Heart left ventricle (tissue), 16 donors: ENCODE data around the gene CHST9. TPM values are rescaled to one million over a fixed set of nuclear protein-coding genes. Genes with fewer than 3 reads are reported as not detected.

Source experiments
- ATAC-seq, 4 donors: fragments of 200-7000 bp; cut with Tn5 transposase; one replicate each; pipeline ENCODE4 v1.9.1; 2020 to 2022; ENCODE audit warnings: moderate library complexity in 4 of 4, mild to moderate bottlenecking in 3 of 4, moderate number of reproducible peaks in 1 of 4
- DNase-seq, 5 donors: peaks; one replicate each; pipeline ENCODE4 v3.0.0-alpha.2; 2020
- H3K27ac ChIP-seq, 12 donors: fragments of 200-600 bp; sonication (generic) in 4 of 12; one replicate each; pipeline versions ENCODE4 v1.5.0 to v1.8.0; 2016 to 2022; ENCODE audit warnings: mild to moderate bottlenecking in 2 of 12
- H3K27me3 ChIP-seq, 9 donors: fragments of 200-600 bp; sonication (generic) in 2 of 9; one replicate each; pipeline versions ENCODE4 v1.5.1 to v1.8.0; 2016 to 2022; ENCODE audit warnings: mild to moderate bottlenecking in 3 of 9
- H3K36me3 ChIP-seq, 9 donors: fragments of 200-600 bp; sonication (generic) in 2 of 9; one replicate each; pipeline versions ENCODE4 v1.5.0 to v1.8.0; 2018 to 2022; ENCODE audit warnings: mild to moderate bottlenecking in 2 of 9
- H3K4me1 ChIP-seq, 12 donors: fragments of 200-600 bp; sonication (generic) in 4 of 12; one replicate each; pipeline versions ENCODE4 v1.5.0 to v1.8.0; 2016 to 2022; ENCODE audit warnings: mild to moderate bottlenecking in 3 of 12
- H3K4me3 ChIP-seq, 12 donors: fragments of 200-600 bp; sonication (generic) in 4 of 12; one replicate each; pipeline versions ENCODE4 v1.5.0 to v1.8.0; 2017 to 2022; ENCODE audit warnings: mild to moderate bottlenecking in 9 of 12, moderate library complexity in 4 of 12
- H3K9me3 ChIP-seq, 12 donors: fragments of 200-600 bp; sonication (generic) in 4 of 12; one replicate each; pipeline versions ENCODE4 v1.5.0 to v1.8.0; 2016 to 2022; ENCODE audit warnings: mild to moderate bottlenecking in 1 of 12
- CTCF ChIP-seq, 12 donors: fragments of 200-600 bp; sonication (generic) in 4 of 12; IDR thresholded peaks; one replicate each; pipeline versions ENCODE4 v1.5.0 to v1.8.0; 2018 to 2022; ENCODE audit warnings: antibody characterized with exemption in 12 of 12, mild to moderate bottlenecking in 5 of 12
- POLR2A ChIP-seq, 2 donors: fragments of 450-650 bp; IDR thresholded peaks; one replicate each; pipeline ENCODE4 v1.6.1; 2017; ENCODE audit warnings: antibody characterized with exemption in 2 of 2, mild to moderate bottlenecking in 2 of 2, moderate library complexity in 2 of 2
- WGBS, 4 donors: extraction: QIAGEN DNeasy Blood & Tissue Kit in 2 of 4; methylation state at CpG; one replicate each; pipeline versions ENCODE4 v1.1.5 to v1.1.7; 2013 to 2018; 5-methylcytosine and 5-hydroxymethylcytosine counted together
- intact Hi-C, 10 donors: fragments of 100-400 bp; cut with DNase I; formaldehyde crosslinking; loops; one replicate each; pipeline versions ENCODE4 v1.11.1 to v1.14.2; 2022
- polyA plus RNA-seq, 2 donors: library from polyadenylated mRNA; stranded (reverse); fragments of 200-250 nt; gene quantifications; one replicate each; pipeline ENCODE4 v1.2.3, GENCODE V29; 2013
- total RNA-seq, 9 donors: library from RNA; depleted of rRNA in 2 of 9; stranded (reverse); fragments of >200 nt in 2 of 9; fragmentation: NEBNext Ultra II Directional in 3 of 9; extraction: Animal tissue kit (Norgen Biotek cat#: 25700) in 3 of 9; gene quantifications; one replicate each; pipeline versions ENCODE4 v1.1.0 to v1.2.4, GENCODE V29; 2016 to 2023
- donor health status: ischemic (EF 13 %, LVEDD 7.1; RV severe dilation, severe dysfunction).
- donor health status: healthy with polysubstance abuse.
- donor health status: DM: no; HTN: yes; CAD: no.
- donor health status: DM: no; HTN: no; CAD: no.
- donor health status: ischemic (EF 25% LVEDD 6.9; RV normal size, moderate dysfunction).
- donor health status: ischemic (EF 25% LVEDD 5.7; RV mildly dilated, moderate dysfunction).
- donor health status: healthy.
- donor health status: DM: yes; HTN: yes; CAD: no.
- donor health status: ischemic (EF 35%, LVEDD 5.7; RV mildly dilated, moderate dysfunction).
- donor health status: nonischemic (EF 11% LVEDD 7.7; RV severe dilation, severe dysfunction).
- donor health status: DM: yes; HTN: yes; CAD: no.
- donor health status: PGD.
- donor health status: ischemic (EF 29% LVEDD 5.4; RV normal size, mild dysfunction).
- donor health status: nonischemic (EF 23%, LVEDD 6.1; RV moderate dilation, normal function).

CHST9 gene
- total and polyA plus RNA-seq, 11 donors, result 0.03 to 20.2 (median 4.1) TPM

- Histone ChIP-seq H3K9me3 (no peaks in the 10 kb centered on the region), H3K27ac (no peak overlapping the region), H3K4me3 (no peak overlapping the region), H3K4me1 (peaks cover 0 to 2% (median 0%) of the 10 kb centered on the region in 12 donors), H3K36me3 (no peaks in the 10 kb centered on the region), H3K27me3 (no peaks in the 10 kb centered on the region)
- no peak for TF ChIP-seq POLR2A (IDR thresholded peaks at IDR 0.05)
- peak in 8 of 12 donors; percentile 9 to 33 (median 22) for TF ChIP-seq CTCF (IDR thresholded peaks at IDR 0.05)
- intact Hi-C loops, result loop anchor here in 9 of 10 donors (2.0 to 10.0 kb wide), 6 partner anchors 61 to 381 kb away; no protein-coding TSS in a partner anchor
- 16 to 25% (median 20%) methylated on average over 1 of the region's 1 CpG for WGBS, 4 donors
- DNase-seq (no peak), ATAC-seq (no peak)
Measured at GRCh38 chr18:27005589-27005988, 179.5 kb downstream of the CHST9 start.

- Histone ChIP-seq H3K36me3 (no peaks in the 10 kb centered on the region), H3K4me3 (no peak overlapping the region), H3K4me1 (peaks cover 0 to 2% (median 0%) of the 10 kb centered on the region in 12 donors), H3K9me3 (no peaks in the 10 kb centered on the region), H3K27ac (no peak overlapping the region), H3K27me3 (no peaks in the 10 kb centered on the region)
- ATAC-seq, result no peak
- intact Hi-C loops, result loop anchor here in 8 of 10 donors (2.0 to 10.0 kb wide), 6 partner anchors 59 to 379 kb away; no protein-coding TSS in a partner anchor
- DNase-seq, result no peak
- WGBS, 4 donors, result 55 to 68% (median 59%) methylated on average over 9 of the region's 9 CpGs
- peak in 9 of 12 donors; percentile 30 to 55 (median 42) for TF ChIP-seq CTCF (IDR thresholded peaks at IDR 0.05)
- TF ChIP-seq POLR2A (IDR thresholded peaks at IDR 0.05), result no peak
Measured at GRCh38 chr18:27004056-27004829, 180.9 kb downstream of the CHST9 start.

- no peak overlapping the region for H3K4me3 ChIP-seq
- no peaks in the 10 kb centered on the region for H3K36me3 ChIP-seq
- ATAC-seq (no peak), DNase-seq (no peak)
- peaks cover 0 to 1% (median 0%) of the 10 kb centered on the region in 12 donors for H3K4me1 ChIP-seq
- TF ChIP-seq POLR2A (IDR thresholded peaks at IDR 0.05), result no peak
- TF ChIP-seq CTCF (IDR thresholded peaks at IDR 0.05), result no peak
- no peaks in the 10 kb centered on the region for H3K9me3 ChIP-seq
- no peak overlapping the region for H3K27ac ChIP-seq
- H3K27me3 ChIP-seq, result no peaks in the 10 kb centered on the region
- intact Hi-C loops, result loop anchor here in 5 of 10 donors (5.0 to 10.0 kb wide), 5 partner anchors 55 to 375 kb away; no protein-coding TSS in a partner anchor
- 24 to 41% (median 32%) methylated on average over 3 of the region's 3 CpGs for WGBS, 4 donors
Measured at GRCh38 chr18:26999797-27000196, 185.3 kb downstream of the CHST9 start.

GRCh38 chr18:26993568-26993967, 191.5 kb downstream of the CHST9 start:
- H3K27me3 ChIP-seq, result no peaks in the 10 kb centered on the region
- H3K4me3 ChIP-seq, result no peak overlapping the region
- ATAC-seq (no peak), DNase-seq (no peak)
- no peak overlapping the region for H3K27ac ChIP-seq
- 75 to 83% (median 79%) methylated on average over 6 of the region's 6 CpGs for WGBS, 4 donors
- intact Hi-C loops, result no loop called here
- no peak for TF ChIP-seq CTCF (IDR thresholded peaks at IDR 0.05)
- TF ChIP-seq POLR2A (IDR thresholded peaks at IDR 0.05), result no peak
- no peaks in the 10 kb centered on the region for H3K4me1 ChIP-seq
- peaks cover 0 to 11% (median 0%) of the 10 kb centered on the region in 12 donors for H3K9me3 ChIP-seq
- no peaks in the 10 kb centered on the region for H3K36me3 ChIP-seq
